Fibroblast of upper back skin (primary cell): ENCODE results near the gene ZFAND3.
"Not testable (repeated sequence)": the region's sequence is repeated elsewhere in the genome, so short reads cannot be mapped to it uniquely, and the experiment has no call there.

Experiments used
- DNase-seq: peaks from one replicate; pipeline ENCODE4 v3.0.0-alpha.2; 2013

ZFAND3 gene

DNA sequence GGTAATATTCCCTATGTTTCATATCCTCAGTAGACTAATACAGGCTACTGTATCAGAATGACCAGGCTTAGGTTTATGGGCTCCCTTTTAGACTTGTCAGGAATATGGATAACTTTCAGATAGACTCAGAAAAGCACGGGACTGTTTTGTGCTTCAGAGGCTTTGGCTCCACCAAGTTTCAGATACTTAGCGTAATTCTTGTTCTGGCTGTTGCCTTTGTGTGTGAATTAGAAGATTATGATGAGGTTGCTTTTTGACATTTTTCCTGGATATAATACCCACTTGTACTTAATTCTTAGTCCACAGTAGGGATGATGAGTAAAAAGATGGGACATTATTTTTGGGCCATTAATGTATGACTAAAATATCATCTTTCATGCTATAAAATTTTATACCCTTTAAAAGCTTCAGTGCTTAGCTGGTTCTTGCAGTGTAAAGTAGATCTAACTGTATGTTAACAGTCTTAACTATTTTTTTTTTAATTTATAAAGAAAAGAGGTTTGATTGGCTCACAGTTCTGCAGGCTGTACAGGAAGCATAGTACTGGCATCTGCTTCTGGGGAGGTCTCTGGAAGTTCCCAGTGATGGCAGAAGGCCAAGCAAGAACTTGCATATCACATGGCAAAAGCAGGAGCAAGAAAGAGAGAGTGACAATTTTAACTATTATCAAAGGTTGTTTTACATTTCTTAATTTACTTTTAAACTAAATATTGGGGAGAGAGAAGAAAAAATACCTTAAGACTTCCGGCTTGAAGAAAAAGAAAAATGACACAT lies 120.7 kb downstream of the ZFAND3 start:
- DNase-seq: peak; percentile 62

DNA sequence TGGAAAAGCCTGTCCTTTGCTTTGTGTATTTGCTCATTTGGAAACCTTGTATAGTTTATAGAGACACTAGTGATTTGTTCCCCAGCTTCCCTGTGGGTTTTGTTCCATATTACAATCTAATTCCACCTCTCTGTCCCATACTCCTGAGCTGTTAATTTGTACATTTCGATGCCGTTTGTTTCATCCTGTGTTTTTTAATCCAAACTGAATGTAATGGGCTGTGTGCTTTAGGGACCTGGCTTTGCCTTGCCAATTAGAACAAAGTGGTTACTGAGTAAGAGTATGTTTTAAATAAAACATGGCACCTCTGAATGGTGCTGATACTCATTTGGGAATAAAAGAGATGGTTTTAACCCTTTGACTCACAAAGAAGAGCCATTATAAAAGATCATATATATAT lies 122.3 kb downstream of the ZFAND3 start:
- DNase-seq: no peak

- DNase-seq: no peak
Measured at GRCh38 chr6:37942606-37943376, 123.3 kb downstream of the ZFAND3 start.

- DNase-seq: no peak
Measured at GRCh38 chr6:37943436-37944058, 124.0 kb downstream of the ZFAND3 start.

- no peak for DNase-seq
Measured at GRCh38 chr6:37946057-37946456, 126.5 kb downstream of the ZFAND3 start.

DNA sequence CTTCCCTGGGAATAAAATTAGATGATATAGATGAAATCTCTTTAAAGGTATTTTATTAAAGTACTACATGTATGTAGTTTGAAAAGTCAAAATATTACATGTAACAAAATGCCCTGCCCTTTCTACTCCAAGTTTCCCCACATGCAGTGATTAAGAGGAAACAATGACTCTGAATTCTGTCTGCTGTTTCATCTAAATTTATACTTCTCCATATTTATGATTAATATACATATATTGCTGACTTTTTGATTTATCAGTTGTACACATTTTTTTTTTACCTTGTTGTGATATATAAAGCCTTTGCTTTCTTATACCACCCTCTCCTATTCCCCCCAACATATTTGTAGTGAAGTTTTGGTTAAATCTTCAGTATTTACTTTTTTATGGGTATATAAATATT lies 127.9 kb downstream of the ZFAND3 start:
- DNase-seq: no peak

GRCh38 chr6:37948584-37948983 lies 129.1 kb downstream of the ZFAND3 start:
- not testable (repeated sequence) for DNase-seq

DNA sequence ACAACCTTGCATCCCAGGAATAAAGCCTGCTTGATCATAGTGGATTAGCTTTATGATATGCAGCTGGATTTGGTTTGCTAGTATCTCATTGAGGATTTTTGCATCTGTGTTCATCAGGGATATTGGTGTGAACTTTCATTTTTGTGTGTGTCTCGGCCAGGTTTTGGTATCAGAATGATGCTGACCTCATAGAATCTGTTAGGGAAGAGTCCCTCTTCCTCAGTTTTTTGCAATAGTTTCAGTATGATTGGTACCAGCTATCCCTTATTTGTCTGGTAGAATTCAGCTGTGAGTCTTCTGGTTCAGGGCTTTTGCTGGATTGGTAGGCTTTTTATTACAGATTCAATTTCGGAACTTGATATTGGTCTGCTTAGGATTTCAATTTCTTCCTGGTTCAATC lies 132.5 kb downstream of the ZFAND3 start:
- DNase-seq: no peak

GRCh38 chr6:37954791-37955190 lies 135.3 kb downstream of the ZFAND3 start:
- no peak for DNase-seq

GRCh38 chr6:37956711-37957275 lies 137.3 kb downstream of the ZFAND3 start:
- DNase-seq: no peak

DNA sequence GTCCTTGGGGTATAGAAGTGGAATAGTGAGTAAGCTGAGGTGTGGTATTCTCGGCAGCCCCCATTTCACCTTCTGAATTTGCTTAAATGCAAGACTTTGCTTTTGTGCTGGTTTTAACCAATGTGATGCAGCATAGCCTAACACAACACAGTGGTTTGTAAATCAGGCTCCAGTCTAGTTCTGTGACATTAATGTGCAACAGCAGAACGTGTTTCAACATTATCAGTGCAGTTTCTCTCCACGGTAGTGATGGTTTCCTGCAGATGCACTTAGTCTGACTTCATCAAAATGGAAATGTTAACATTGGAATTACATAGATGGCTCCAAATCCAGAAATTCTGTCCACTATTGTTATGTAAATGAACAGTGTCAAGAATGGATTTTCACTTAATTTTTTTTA lies 139.5 kb downstream of the ZFAND3 start:
- no peak for DNase-seq

GRCh38 chr6:37960139-37960935 lies 140.8 kb downstream of the ZFAND3 start:
- DNase-seq: no peak

DNA sequence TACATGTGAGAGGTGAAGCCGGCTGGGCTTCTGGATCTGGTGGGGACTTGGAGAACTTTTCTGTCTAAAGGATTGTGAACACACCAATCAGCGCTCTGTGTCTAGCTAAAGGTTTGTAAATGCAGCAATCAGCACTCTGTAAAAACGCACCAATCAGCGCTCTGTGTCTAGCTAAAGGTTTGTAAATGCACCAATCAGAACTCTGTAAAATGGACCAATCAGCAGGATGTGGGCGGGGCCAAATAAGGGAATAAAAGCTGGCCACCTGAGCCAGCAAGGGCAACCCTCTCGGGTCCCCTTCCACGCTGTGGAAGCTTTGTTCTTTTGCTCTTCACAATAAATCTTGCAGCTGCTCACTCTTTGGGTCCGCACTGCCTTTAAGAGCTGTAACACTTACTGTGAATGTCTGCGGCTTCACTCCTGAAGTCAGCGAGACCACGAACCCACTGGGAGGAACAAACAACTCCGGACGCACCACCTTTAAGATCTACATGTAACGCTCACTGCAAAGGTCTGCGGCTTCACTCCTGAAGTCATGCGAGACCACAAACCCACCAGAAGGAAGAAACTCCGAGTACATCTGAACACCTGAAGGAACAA lies 143.1 kb downstream of the ZFAND3 start:
- not testable (repeated sequence) for DNase-seq

DNA sequence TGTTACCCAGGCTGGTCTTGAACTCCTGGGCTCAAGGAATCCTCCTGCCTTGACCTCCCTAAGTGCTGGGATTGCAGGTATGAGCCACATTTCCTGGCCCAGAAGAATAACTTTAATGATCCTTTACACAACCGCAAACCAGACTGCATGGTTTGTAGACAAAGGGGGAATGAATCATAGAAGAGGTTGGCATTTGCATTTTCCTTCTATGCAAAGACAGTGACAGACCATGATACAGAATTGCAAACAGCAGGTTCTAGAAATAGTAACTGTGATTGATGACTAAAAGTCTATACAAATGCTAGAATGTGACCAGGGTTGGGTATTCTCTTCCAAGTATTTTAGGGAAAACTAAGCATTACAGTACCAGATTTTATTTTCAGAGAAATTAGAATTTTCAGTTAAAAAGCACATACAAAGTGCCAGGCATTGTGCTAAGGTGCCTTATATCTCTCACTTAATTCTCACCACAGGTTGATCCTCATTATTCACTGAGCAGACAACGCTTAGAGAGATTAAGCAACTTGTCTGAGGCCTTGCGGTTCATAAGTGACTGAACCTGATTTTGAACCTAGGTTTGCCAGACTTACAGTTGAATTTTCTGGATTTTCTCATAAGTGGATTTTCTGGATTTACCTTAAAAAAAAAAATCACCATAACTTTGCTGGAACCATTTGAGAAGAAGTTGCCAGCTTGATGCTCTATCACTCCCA lies 146.6 kb downstream of the ZFAND3 start:
- DNase-seq: peak; percentile 61

DNA sequence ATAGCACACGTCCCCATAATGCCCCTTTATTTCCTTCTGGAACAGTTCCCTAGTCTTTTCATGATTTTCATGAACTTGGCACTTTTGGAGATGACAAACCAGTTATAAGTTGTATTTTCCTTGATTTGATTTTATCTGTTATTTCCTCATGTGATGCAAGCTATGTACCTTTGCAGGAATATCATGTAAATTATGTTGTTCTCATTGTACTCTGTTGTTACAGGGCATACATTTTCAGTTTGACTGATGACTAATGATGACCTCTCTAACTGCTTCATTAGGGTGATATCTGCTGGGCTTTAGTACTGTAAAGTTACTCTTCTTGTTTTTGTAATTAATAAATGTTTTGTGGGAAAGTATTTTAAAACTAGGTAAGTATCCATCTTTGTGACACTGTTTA lies 147.3 kb downstream of the ZFAND3 start:
- no peak for DNase-seq

DNA sequence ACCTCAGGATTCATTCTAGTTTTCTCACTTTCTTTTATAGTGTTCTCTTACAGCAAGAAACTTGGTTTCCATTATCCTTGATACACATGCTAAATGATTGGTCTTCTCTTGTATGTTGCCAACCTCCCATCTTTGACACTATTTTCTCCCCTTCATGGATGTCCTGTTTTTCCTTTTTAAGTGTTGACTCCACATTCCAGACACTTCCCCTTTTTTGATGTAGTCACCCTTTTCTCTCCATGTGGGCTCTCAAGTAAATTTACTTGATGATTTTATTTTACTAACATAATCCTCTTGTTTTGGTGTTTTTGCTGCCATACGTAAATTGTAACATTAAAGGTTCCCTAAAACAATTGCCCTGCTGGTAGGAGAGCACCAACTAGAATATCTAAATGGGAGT lies 148.1 kb downstream of the ZFAND3 start:
- no peak for DNase-seq

- no peak for DNase-seq
Measured at GRCh38 chr6:37971266-37971665, 151.7 kb downstream of the ZFAND3 start.

GRCh38 chr6:37971711-37972390 lies 152.3 kb downstream of the ZFAND3 start:
- DNase-seq: no peak

DNA sequence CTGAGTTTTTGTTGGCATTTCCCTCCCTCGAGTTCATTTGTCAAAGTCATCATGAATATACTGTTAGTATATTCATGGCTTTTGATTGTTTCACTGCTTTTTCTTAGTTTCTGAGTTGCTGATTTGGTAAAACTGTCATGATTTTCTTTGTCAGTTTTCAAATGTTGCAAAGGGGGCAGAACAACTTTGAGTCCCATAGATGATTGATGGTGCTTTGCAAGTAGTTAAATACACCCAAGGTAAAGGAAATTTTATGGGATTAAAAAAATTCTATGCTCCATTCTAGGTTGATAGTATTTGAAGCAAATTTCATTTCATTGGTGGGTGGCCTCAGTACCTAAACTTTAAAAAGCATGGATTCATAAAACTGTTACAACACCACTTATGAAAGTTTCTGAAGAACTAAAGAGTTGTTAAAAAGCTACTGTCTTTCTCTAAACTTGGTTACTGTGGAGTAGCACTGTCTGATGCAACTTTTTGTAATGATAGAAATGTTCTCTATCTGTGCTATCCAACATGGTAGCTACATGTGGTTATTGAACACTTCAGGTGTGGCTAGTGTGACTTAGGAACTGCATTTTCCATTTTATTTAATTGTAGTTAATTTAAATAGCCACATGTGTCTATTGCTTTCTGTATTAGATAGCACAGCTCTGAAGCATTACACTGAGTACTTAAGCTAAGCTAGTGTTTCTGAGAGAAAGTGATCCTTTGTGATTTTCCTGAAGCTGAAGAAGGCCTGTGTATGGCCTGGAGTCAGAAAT lies 153.6 kb downstream of the ZFAND3 start:
- peak; percentile 61 for DNase-seq

DNA sequence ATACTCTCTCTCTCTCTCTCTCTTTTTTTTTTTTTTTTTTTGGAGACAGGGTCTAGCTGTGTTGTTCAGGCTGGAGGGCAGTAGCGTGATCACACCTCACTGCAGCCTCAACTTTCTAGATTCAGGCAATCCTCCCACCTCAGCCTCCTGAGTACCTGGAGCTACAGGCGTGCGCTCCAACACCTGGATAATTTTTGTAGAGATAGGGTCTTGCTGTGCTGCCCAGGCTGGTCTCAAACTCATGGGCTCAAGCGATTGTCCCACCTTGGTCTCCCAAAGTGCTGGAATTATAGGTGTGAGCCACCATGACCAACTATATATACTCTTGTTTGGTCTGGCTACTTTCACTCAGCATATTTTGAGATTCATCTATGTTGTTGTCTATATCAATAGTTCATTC lies 154.9 kb downstream of the ZFAND3 start:
- no peak for DNase-seq
